BJ (cell line): ENCODE results near the gene ARMH1. TPM values are rescaled to one million over a fixed set of nuclear protein-coding genes. Genes with fewer than 3 reads are reported as not detected.

Experiments used
- CTCF ChIA-PET: fragments of 350-600 bp; formaldehyde crosslinking; extraction: SDS; loops from one replicate; lab custom pipeline; 2021; ENCODE audit warnings: antibody characterized with exemption, inconsistent platforms; lab: Yijun Ruan, JAX
- POLR2A ChIA-PET: fragments of 300-600 bp; sonication (Branson Sonifier 250); formaldehyde crosslinking; extraction: SDS; loops from one replicate; lab custom pipeline; 2021; ENCODE audit warnings: antibody characterized with exemption; lab: Charles Lee
- DNase-seq: peaks from one replicate; pipeline ENCODE4 v3.0.0-alpha.2; 2011; ENCODE audit warnings: low read depth
- H3K27me3 ChIP-seq: 2 replicates; pipeline ENCODE4 v1.6.0; 2011; ENCODE audit warnings: low read length; ENCODE audit not compliant: control insufficient read depth, insufficient read depth
- H3K36me3 ChIP-seq: 2 replicates; pipeline ENCODE4 v1.5.1; 2011; ENCODE audit warnings: low read length; ENCODE audit not compliant: control insufficient read depth, insufficient read depth
- H3K4me3 ChIP-seq: 2 replicates; pipeline ENCODE4 v1.5.1; 2011; ENCODE audit warnings: low read depth, mild to moderate bottlenecking, control low read depth, low read length
- CTCF ChIP-seq: IDR thresholded peaks from 2 replicates; pipeline ENCODE4 v1.5.1; 2011; ENCODE audit warnings: low read depth, mild to moderate bottlenecking, control low read depth, inconsistent platforms, low read length, moderate library complexity; ENCODE audit not compliant: insufficient read depth
- polyA plus RNA-seq: library from polyadenylated mRNA; depleted of rRNA; stranded (reverse); fragments of >200 nt; gene quantifications from 2 replicates; pipeline ENCODE4 v1.2.3, GENCODE V29; 2011

ARMH1 gene
- polyA plus RNA-seq, 1 experiment: 0.86 TPM

GRCh38 chr1:44685218-44685617 is 10.7 kb downstream of the ARMH1 start:
- TF ChIP-seq CTCF: no peak
- DNase-seq: no peak
- peaks cover 3% of the 10 kb centered on the region for H3K27me3 ChIP-seq
- no peak overlapping the region for H3K4me3 ChIP-seq
- ChIA-PET CTCF (no interaction called here), POLR2A (no interaction called here)
- H3K36me3 ChIP-seq: no peaks in the 10 kb centered on the region

- Histone ChIP-seq H3K4me3 (no peak overlapping the region), H3K36me3 (no peaks in the 10 kb centered on the region), H3K27me3 (peaks cover 3% of the 10 kb centered on the region)
- no peak for TF ChIP-seq CTCF
- POLR2A ChIA-PET: no interaction called here
- CTCF ChIA-PET: interaction anchor here (2.7 kb wide), 1 partner anchor 8 kb away, joined by 6 read pairs; no protein-coding TSS in a partner anchor
- DNase-seq: no peak
Observed at GRCh38 chr1:44685881-44686280, 11.4 kb downstream of the ARMH1 start.

GRCh38 chr1:44688760-44689446 is 14.4 kb downstream of the ARMH1 start:
- TF ChIP-seq CTCF: no peak
- H3K27me3 ChIP-seq: peaks cover 4% of the 10 kb centered on the region
- no peak overlapping the region for H3K4me3 ChIP-seq
- no peaks in the 10 kb centered on the region for H3K36me3 ChIP-seq
- ChIA-PET CTCF (interaction anchor here (1.4 to 1.9 kb wide), 2 partner anchors 18 to 36 kb away, joined by 4 to 6 read pairs; no protein-coding TSS in a partner anchor), POLR2A (no interaction called here)
- DNase-seq: no peak

GRCh38 chr1:44689447-44689765 is 14.9 kb downstream of the ARMH1 start:
- ChIA-PET CTCF (interaction anchor here (1.9 kb wide), 1 partner anchor 36 kb away, joined by 4 read pairs; no protein-coding TSS in a partner anchor), POLR2A (no interaction called here)
- Histone ChIP-seq H3K4me3 (no peak overlapping the region), H3K36me3 (no peaks in the 10 kb centered on the region), H3K27me3 (peaks cover 4% of the 10 kb centered on the region)
- TF ChIP-seq CTCF: no peak
- no peak for DNase-seq

- no peak overlapping the region for H3K4me3 ChIP-seq
- CTCF ChIA-PET: interaction anchor here (1.5 kb wide), 1 partner anchor 14 kb away, joined by 4 read pairs; no protein-coding TSS in a partner anchor
- DNase-seq: no peak
Observed at GRCh38 chr1:44693159-44693558, 18.6 kb downstream of the ARMH1 start.

More at GRCh38 chr1:44693159-44693558, 18.6 kb downstream of the ARMH1 start:
- peaks cover 3% of the 10 kb centered on the region; the same call in 1 of the 2 replicates for H3K27me3 ChIP-seq
- TF ChIP-seq CTCF: no peak
- POLR2A ChIA-PET: no interaction called here
- H3K36me3 ChIP-seq: no peaks in the 10 kb centered on the region
